Rectal smooth muscle tissue (tissue), 1 donor: Measurements from ENCODE around the gene DENND6B.
A peak's percentile ranks its signal among the peaks of the same experiment; 100 is the strongest.

Experiments
- H3K27ac ChIP-seq: one replicate; pipeline ENCODE4 v1.7.0; 2013; ENCODE audit warnings: low read depth, low read length, inconsistent platforms
- H3K27me3 ChIP-seq: one replicate; pipeline ENCODE4 v1.7.0; 2013; ENCODE audit warnings: low read length; ENCODE audit not compliant: control insufficient read depth, insufficient read depth
- H3K36me3 ChIP-seq: one replicate; pipeline ENCODE4 v1.7.0; 2013; ENCODE audit warnings: low read length; ENCODE audit not compliant: control insufficient read depth, insufficient read depth
- H3K4me1 ChIP-seq: one replicate; pipeline ENCODE4 v1.7.0; 2013; ENCODE audit warnings: low read length; ENCODE audit not compliant: control insufficient read depth, insufficient read depth
- H3K4me3 ChIP-seq: one replicate; pipeline ENCODE4 v1.7.0; 2013; ENCODE audit warnings: low read length
- H3K9ac ChIP-seq: one replicate; pipeline ENCODE4 v1.7.0; 2013; ENCODE audit warnings: low read length

The DENND6B gene

DNA sequence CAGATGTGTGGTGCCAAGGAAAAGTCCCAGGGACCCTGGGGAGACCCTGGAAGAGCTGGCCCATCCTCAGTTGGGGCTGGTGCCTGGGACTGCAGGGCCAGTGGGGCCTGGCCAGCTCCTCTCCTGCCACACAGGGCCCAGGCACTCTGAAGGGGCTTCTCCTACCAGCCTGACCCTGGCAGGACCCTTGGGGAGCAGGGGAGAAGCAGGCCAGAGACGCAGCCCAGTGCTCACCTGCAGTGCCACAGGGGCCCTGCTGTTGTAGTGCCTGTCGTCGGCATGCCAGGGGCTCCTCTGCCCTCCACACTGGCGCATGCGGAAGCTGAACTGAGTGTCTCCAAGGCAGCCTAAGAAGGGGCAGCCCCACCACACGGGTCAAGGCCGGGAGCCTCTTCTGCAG, 9.1 kb downstream of the DENND6B start:
- no peaks in the 10 kb centered on the region for H3K36me3 ChIP-seq
- H3K4me1 ChIP-seq = no peaks in the 10 kb centered on the region
- no peaks in the 10 kb centered on the region for H3K27me3 ChIP-seq
- H3K4me3 ChIP-seq = no peak overlapping the region
- no peak overlapping the region for H3K9ac ChIP-seq
- no peak overlapping the region for H3K27ac ChIP-seq

DNA sequence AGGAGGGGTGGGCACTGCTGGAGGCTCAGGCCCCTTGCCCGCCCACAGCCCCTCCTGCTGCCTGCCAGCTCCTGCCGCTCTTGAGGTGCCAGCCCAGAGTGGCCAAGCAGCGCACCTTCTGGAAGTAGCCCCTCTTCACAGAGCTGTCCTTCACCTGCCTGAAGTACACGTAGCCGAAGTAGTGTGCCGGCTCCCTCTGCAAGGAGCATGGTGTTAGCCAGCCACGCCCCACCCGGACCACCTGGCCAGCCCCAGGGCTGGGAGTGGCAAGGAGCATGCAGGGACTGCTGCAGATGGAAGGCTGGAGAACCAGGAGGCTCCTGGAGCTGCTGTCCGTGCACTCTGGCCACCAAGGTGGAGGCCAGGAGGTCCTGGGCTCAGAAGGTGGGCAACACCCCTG, 9.6 kb downstream of the DENND6B start:
- Histone ChIP-seq H3K4me1 (no peaks in the 10 kb centered on the region), H3K27me3 (no peaks in the 10 kb centered on the region), H3K36me3 (no peaks in the 10 kb centered on the region), H3K27ac (no peak overlapping the region), H3K9ac (no peak overlapping the region), H3K4me3 (no peak overlapping the region)

DNA sequence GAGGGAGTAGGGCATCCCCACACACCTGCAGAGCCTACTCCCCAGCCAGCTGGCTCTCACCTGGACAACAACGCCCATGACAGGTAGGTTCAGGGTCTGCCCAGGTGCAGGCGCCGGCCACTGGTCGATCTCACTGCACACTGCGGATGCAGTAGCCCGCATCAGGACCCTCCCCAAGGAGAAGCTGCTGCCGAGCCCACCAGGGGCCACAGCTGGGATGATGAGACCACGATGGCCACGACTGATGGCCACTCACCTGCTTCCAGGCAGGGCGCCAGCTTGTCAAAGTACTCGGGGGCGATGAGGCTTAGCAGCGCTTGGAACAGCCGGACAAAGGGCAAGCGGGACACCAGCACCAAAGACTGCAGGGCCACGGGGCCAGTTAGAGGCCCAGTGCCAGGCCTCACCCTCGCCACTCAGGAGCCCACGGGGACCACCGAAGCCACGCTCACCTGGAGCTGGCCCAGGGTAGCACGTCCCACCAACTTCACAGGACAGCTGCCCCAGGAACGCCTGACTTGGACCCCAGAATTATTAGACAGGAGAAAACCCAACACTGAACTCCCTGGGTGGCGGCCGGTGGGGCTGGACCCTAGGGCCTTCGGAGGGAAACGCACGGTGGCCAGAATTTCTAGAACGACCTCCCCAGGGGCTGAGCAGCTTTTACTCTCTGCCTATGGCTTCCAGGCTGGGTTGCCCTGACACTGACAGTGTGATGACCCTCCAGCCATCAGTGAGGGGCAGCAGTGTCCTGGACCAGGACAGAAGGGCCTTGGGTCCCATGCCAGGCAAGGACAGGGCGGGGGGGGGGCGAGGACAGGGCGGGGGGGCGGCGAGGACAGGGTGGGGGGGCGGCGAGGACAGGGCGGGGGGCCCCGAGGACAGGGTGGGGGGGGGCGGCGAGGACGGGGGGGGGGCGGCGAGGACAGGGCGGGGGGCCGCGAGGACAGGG, 10.4 kb downstream of the DENND6B start:
- Histone ChIP-seq H3K27ac (no peak overlapping the region), H3K27me3 (no peaks in the 10 kb centered on the region), H3K4me3 (no peak overlapping the region), H3K4me1 (no peaks in the 10 kb centered on the region), H3K9ac (no peak overlapping the region), H3K36me3 (no peaks in the 10 kb centered on the region)

DNA sequence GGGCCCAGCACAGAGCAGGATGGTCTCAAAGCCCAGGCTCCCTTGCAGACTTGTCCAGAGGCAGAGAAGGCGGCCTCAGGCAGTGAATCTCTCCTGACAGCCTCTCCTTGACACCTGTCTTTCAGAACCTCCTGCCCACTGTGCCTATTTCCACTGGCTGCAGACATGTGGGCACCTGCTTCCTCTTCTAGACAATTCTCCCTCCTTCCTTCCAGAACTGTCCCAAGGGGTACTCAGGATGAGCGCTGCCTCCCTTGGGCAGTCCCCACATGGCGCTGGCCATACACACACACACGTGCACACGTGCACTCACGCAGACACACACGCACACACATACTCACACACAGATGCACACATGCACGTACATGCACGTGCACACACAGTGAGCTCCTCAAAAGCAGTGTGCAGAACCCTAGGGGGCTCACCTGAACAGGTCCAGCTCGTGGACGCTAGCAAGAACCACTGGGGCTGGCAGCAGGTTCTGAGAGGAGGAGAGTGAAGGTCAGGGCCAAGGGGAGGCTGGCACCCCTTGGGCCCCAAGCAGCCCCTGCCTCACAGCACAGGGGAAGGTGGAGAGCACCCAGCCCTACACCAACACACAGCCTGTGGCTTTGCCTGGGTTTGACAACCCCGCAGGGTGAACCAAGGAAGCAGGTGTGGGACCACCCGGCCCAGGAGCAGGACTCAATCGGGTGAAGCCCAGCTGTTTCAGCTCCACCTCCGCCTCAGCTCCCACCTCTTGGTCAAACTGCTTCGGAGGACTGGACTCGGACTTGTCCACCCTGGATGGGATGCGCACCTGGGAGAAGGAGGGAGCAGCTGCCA, 11.3 kb downstream of the DENND6B start:
- no peaks in the 10 kb centered on the region for H3K4me1 ChIP-seq
- no peak overlapping the region for H3K4me3 ChIP-seq
- H3K36me3 ChIP-seq = no peaks in the 10 kb centered on the region
- no peak overlapping the region for H3K9ac ChIP-seq
- H3K27me3 ChIP-seq = no peaks in the 10 kb centered on the region
- no peak overlapping the region for H3K27ac ChIP-seq

DNA sequence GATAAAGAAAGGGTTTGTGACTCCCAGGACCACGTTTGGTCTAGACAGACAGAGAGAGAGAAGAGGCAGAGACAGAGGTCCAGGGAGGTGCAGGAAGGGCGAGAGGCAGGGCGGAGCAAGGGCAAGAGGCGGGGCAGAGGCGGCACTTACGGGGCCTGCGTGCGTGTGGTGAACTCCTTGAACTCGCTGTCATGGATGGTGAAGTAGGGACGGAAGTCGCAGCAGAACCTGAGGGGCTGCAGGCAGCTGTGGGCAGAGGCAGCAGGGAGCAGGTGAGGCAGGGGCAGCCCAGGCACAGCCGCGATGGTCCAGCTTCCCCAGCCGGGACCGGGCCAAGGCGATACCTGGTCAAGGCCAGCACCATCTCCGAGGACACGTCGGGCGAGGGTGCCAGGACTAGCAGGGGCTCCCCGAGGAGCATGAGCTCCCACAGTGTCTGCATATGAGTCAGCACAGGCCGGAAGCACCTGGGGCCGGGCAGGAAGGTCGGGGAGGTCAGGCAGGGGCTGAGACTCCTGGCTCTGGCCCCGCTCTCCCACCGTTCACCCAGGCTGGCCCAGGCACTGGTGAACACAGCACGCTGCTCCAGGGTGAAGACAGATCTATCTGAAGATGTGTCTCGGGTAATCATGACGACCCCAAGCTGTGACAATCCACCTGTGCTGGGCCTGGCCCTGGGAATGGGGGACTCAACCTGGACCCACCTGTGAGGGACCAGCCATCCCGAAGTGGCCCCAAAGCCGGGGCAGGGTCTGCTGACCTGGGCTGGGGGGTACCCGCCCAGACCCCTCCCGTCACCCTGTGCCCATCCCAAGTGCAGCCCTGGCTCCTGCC, 12.1 kb downstream of the DENND6B start:
- H3K36me3 ChIP-seq = no peaks in the 10 kb centered on the region
- H3K27ac ChIP-seq = no peak overlapping the region
- no peak overlapping the region for H3K9ac ChIP-seq
- peak overlapping the region; percentile 36 for H3K4me3 ChIP-seq
- no peaks in the 10 kb centered on the region for H3K4me1 ChIP-seq
- H3K27me3 ChIP-seq = no peaks in the 10 kb centered on the region

DNA sequence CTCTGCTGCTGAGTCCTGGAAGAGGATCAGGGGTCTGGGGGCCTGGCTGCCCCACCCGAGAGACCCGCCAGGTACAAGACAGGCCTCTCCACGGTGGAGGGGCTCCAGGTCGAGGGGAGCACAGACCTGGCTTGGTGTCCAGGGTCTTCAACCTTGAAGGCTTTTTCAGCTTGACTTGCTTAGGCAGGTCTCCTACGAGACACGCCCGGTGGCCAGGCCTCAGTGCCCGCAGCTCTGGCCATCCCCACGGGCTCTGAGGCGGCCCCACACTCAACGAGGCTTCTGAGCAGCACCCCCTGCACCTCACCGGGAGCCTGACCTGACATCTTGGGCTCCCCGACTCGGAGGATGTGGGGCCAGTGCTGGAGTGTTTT, 12.7 kb downstream of the DENND6B start:
- Histone ChIP-seq H3K27ac (no peak overlapping the region), H3K4me1 (no peaks in the 10 kb centered on the region), H3K4me3 (peak overlapping the region; percentile 36), H3K9ac (no peak overlapping the region), H3K27me3 (no peaks in the 10 kb centered on the region), H3K36me3 (no peaks in the 10 kb centered on the region)

DNA sequence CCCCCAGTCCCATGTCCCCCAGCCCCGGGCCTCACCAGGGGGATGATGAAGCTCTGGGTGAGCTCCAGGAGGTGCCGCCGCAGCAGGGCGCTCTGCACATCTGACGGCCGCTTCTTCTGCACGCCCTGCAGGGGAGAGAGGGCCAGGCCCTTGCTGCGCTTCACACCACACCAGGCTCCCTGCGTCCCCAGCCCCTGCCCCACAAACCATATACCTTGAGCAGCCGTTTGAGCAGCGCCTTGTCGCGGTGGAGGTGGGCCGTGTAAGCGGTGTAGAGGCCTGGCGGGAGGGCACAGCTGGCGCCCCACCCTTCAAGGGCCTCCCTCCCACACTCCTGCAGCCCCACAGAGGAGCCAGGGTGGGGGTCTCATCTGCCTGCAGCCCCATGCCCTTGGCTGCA, 13.2 kb downstream of the DENND6B start:
- Histone ChIP-seq H3K4me1 (no peaks in the 10 kb centered on the region), H3K9ac (no peak overlapping the region), H3K27me3 (no peaks in the 10 kb centered on the region), H3K27ac (no peak overlapping the region), H3K36me3 (no peaks in the 10 kb centered on the region), H3K4me3 (no peak overlapping the region)

DNA sequence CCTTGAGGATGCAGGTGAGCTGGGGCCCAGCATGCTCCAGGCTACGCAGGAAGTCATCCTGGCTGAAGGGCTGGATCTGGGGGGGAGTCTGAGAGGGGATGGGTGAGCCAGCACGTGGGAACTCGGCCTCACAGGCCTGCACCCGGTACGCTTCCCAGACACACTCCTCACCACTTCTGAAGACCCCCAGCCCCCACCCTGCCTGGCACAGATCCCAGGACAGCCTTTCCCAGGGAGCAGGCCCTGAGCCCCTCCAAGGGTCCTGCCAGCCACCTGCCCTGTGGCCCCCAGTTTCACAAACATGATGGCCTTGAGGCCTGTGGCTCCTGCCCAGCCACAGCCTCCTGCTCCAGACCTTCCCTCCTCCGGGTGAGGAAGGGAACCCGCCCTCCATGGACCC, 13.8 kb downstream of the DENND6B start:
- no peaks in the 10 kb centered on the region for H3K27me3 ChIP-seq
- H3K4me3 ChIP-seq = no peak overlapping the region
- no peaks in the 10 kb centered on the region for H3K36me3 ChIP-seq
- no peak overlapping the region for H3K27ac ChIP-seq
- H3K9ac ChIP-seq = no peak overlapping the region
- peaks cover 2% of the 10 kb centered on the region for H3K4me1 ChIP-seq

DNA sequence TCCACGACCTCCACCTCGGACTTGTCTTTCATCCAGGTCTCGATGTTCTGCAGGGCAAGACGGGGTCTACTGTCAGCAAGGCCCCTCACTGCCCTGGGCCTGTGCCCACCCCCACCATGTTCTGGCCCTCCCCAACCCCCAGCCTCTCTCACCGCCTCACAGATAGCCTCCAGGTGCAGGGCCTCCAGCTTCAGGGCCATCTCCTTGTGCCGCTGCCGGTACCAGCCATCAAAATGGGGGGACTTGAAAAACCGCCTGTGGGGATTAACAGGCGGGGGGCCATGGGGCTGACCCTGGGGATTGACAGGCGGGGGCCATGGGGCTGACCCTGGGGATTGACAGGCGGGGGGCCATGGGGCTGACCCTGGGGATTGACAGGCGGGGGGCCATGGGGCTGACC, 14.4 kb downstream of the DENND6B start:
- H3K27me3 ChIP-seq = no peaks in the 10 kb centered on the region
- H3K9ac ChIP-seq = no peak overlapping the region
- H3K4me1 ChIP-seq = peaks cover 5% of the 10 kb centered on the region
- no peak overlapping the region for H3K27ac ChIP-seq
- H3K36me3 ChIP-seq = no peaks in the 10 kb centered on the region
- no peak overlapping the region for H3K4me3 ChIP-seq

DNA sequence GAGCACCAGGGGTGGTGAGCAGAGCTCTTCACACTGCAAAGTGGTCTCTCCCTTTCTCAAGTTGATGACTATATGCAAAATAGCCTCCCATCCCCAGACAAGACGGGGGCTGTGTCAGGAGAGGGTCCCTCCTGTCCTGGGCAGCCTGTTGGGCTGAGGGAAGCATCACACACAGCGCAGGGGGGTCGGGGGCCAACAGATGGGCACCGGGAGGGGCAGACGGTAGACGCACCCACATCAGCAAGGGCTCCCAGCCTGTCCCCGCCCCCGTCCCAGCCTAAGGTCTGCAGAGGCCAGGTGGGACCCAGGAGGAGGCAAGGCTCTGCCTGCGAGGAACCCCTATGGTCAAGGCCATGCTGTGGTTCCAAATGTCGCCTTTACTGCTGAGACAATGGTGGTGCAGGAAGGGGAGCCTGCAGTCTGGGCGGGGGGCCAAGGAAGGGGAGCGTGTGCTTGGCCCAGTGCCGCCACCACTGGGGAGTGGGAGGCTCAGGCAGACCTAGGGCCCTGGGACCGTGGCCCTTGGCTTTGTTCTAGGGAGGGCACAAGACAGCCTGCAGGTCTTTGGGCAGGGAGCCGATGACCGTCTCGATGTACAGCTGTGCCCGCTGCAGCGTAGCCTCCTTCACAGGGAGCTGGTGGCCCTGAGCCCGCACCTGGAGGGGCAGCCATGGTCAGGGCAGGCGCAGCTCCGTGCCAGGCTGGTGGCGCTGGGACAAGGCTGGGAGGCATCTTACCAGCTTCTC, 15.0 kb downstream of the DENND6B start:
- Histone ChIP-seq H3K4me1 (peaks cover 5% of the 10 kb centered on the region), H3K27me3 (no peaks in the 10 kb centered on the region), H3K27ac (no peak overlapping the region), H3K9ac (no peak overlapping the region), H3K4me3 (no peak overlapping the region), H3K36me3 (no peaks in the 10 kb centered on the region)

DNA sequence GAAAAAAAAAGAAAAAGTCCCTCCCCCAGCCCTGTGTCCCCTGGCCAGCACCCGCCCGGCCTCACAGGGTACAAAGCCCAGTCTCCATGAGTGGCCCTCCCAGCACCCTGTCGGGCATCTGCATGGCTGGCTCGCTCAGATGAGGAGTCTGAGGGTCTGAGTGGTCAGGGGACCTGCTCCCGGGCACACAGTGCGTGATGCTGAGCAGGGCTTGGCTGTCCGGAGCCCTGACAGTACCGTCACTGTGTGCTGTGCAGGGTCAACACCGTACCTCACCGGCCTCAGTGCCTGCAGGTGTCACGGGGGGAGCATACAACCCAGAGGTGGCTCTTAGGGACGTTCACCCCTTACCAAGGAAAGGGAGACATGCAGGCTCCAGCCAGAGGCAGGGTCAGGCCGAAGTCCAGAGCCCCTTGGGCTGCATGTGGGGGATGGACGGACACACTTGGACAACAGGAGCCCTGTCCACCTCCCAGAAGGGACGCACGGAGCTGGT, 15.8 kb downstream of the DENND6B start:
- H3K4me1 ChIP-seq = peaks cover 5% of the 10 kb centered on the region
- no peaks in the 10 kb centered on the region for H3K36me3 ChIP-seq

More for the DNA sequence above, 15.8 kb downstream of the DENND6B start:
- H3K9ac ChIP-seq = no peak overlapping the region
- H3K27ac ChIP-seq = no peak overlapping the region
- H3K4me3 ChIP-seq = no peak overlapping the region
- H3K27me3 ChIP-seq = no peaks in the 10 kb centered on the region
